ENCODE data around the gene ADGRF4. TPM values are rescaled to one million over a fixed set of nuclear protein-coding genes. Genes with fewer than 3 reads are reported as not detected.

The ADGRF4 gene
- total RNA-seq, 1 donor from 2014 or later: not detected

DNA sequence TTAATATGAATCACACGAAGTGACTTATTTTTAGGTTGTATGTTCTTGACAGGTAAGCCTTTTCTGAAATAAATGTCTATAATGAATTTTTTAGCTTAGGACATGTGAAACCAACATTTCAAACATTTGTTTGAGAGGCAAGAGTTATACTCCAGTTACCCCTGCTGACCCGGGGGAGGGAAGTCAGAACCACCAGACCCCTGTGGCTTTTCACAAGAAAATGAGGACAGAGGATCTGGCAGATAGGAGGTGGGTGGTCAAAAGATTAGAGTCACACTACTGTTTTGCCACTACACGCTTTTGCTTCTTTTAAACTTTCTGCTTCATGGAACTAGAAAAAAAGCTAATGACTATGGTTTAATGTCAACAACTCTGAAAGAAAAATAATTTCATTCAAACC is 27.5 kb upstream of the ADGRF4 start:
- intact Hi-C loops (cut with DNase I): no loop called here
- no peaks in the 10 kb centered on the region for H3K27me3 ChIP-seq
- no peaks in the 10 kb centered on the region for H3K9me3 ChIP-seq
- no peaks in the 10 kb centered on the region for H3K36me3 ChIP-seq
- H3K4me1 ChIP-seq: peaks cover 5% of the 10 kb centered on the region
- no peak for DNase-seq
- no peak for TF ChIP-seq CTCF (IDR thresholded peaks at IDR 0.05)
- no peak for ATAC-seq
- no peak overlapping the region for H3K27ac ChIP-seq
- no peak overlapping the region for H3K4me3 ChIP-seq

DNA sequence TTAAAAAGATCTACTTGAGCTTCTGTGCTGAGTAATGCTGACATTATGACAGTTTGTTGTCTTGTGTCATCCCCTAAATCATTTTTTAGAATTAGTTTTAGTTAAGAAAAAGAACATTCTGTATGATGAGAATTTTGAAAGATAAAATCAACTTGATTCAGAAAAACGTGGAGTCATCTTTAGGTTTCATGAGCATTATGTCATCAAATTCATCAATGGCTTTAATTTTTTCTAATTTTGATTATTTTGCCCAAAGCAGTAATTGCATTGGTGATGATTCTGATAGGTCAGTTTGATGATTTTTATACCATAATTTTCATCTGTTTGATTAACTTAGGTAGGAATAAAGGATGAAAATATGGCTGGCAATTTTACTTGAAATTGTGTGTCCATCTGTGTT is 26.6 kb upstream of the ADGRF4 start:
- no peaks in the 10 kb centered on the region for H3K9me3 ChIP-seq
- no peak overlapping the region for H3K27ac ChIP-seq
- no peak for ATAC-seq
- H3K36me3 ChIP-seq: no peaks in the 10 kb centered on the region
- H3K27me3 ChIP-seq: no peaks in the 10 kb centered on the region
- peaks cover 5% of the 10 kb centered on the region for H3K4me1 ChIP-seq
- H3K4me3 ChIP-seq: no peak overlapping the region
- no peak for DNase-seq
- no peak for TF ChIP-seq CTCF (IDR thresholded peaks at IDR 0.05)
- intact Hi-C loops (cut with DNase I): no loop called here

DNA sequence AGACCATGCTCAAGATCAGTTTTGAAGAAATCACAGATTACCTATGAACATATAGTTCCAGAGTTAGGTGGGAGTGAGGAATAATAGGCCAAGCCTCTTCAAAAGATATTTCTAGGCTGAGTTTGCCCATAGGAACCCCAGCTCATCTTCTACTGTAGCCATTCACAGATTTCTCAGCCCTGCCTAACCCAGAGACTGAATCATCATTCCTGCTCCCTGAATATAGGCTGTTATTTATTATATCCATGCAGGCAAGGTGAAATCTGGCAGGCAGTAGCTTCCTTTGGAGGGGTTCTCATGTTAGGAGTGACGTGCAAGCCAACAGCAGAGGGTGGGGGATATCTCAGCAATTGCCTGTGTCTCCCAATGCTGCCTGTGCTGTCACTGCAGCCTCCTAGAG is 25.6 kb upstream of the ADGRF4 start:
- H3K27ac ChIP-seq: no peak overlapping the region
- H3K9me3 ChIP-seq: no peaks in the 10 kb centered on the region
- peaks cover 5% of the 10 kb centered on the region for H3K4me1 ChIP-seq
- no peaks in the 10 kb centered on the region for H3K27me3 ChIP-seq
- TF ChIP-seq CTCF (IDR thresholded peaks at IDR 0.05): no peak
- DNase-seq (no peak), ATAC-seq (no peak)
- H3K36me3 ChIP-seq: no peaks in the 10 kb centered on the region
- intact Hi-C loops (cut with DNase I): no loop called here
- H3K4me3 ChIP-seq: no peak overlapping the region

DNA sequence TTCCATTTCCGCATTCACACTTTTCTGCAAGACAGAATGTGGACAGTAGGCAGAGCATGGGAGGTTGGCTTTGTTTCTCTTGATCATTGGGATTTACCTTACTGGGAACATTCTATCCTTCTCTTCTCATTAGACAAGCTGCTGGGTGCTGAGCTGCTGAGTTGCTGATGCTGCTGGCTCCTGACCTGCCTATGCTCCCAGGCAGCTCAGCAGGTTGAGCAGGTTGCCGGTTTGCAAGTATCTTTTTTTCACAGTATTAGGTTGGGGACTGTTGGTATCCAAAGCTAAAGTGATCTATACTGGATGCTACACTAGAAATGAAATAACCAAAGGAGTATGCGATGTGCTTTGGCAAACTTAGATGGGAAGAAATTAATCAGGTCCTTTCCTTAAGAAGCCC is 23.7 kb upstream of the ADGRF4 start:
- ATAC-seq: no peak
- intact Hi-C loops (cut with DNase I): no loop called here
- H3K27me3 ChIP-seq: no peaks in the 10 kb centered on the region
- no peak for TF ChIP-seq CTCF (IDR thresholded peaks at IDR 0.05)
- no peak overlapping the region for H3K27ac ChIP-seq
- DNase-seq: no peak
- H3K4me1 ChIP-seq: peaks cover 3% of the 10 kb centered on the region
- H3K9me3 ChIP-seq: no peaks in the 10 kb centered on the region
- H3K4me3 ChIP-seq: no peak overlapping the region
- H3K36me3 ChIP-seq: no peaks in the 10 kb centered on the region

GRCh38 chr6:47677381-47678100 is 20.8 kb upstream of the ADGRF4 start:
- no peaks in the 10 kb centered on the region for H3K4me1 ChIP-seq
- no peak overlapping the region for H3K4me3 ChIP-seq
- H3K9me3 ChIP-seq: no peaks in the 10 kb centered on the region
- no peaks in the 10 kb centered on the region for H3K27me3 ChIP-seq
- no peak for ATAC-seq
- no peak for DNase-seq
- no peak overlapping the region for H3K27ac ChIP-seq
- no peak for TF ChIP-seq CTCF (IDR thresholded peaks at IDR 0.05)
- intact Hi-C loops (cut with DNase I): no loop called here
- H3K36me3 ChIP-seq: no peaks in the 10 kb centered on the region

DNA sequence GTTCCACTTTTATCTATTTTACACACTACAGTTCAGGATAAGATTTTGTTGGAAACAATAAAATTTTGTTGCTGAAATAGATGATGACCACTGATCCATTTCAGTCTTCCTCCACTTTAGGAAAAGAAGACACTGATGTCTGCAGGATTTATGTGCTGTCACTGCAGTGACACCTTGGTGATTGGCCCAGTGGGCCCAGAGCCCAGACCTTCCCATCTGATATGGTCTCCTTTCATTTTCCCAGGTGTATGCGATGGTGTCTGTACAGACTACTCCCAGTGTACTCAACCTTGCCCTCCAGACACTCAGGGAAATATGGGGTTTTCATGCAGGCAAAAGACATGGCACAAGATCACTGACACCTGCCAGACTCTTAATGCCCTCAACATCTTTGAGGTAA is 19.6 kb upstream of the ADGRF4 start:
- no peak for TF ChIP-seq CTCF (IDR thresholded peaks at IDR 0.05)
- ATAC-seq (no peak), DNase-seq (no peak)
- no peaks in the 10 kb centered on the region for H3K9me3 ChIP-seq
- intact Hi-C loops (cut with DNase I): no loop called here
- H3K4me1 ChIP-seq: no peaks in the 10 kb centered on the region
- no peak overlapping the region for H3K4me3 ChIP-seq
- no peaks in the 10 kb centered on the region for H3K36me3 ChIP-seq
- H3K27ac ChIP-seq: no peak overlapping the region
- no peaks in the 10 kb centered on the region for H3K27me3 ChIP-seq
